Stimulated activated CD4-positive, alpha-beta T cell treated with anti-CD3 and anti-CD28 coated beads, TNF-alpha, amount 100 ng/mL, for 1 hour (primary cell): ENCODE measurements around the gene DGCR6L.
"Not testable (repeated sequence)": the region's sequence is repeated elsewhere in the genome, so short reads cannot be mapped to it uniquely, and the experiment has no call there.

Experiments
- DNase-seq, 3 donors: peaks; one replicate each; pipeline ENCODE4 v3.0.0-alpha.2; 2020; ENCODE audit warnings: low read depth in 3 of 3, low spot score in 1 of 3

The DGCR6L gene

DNA sequence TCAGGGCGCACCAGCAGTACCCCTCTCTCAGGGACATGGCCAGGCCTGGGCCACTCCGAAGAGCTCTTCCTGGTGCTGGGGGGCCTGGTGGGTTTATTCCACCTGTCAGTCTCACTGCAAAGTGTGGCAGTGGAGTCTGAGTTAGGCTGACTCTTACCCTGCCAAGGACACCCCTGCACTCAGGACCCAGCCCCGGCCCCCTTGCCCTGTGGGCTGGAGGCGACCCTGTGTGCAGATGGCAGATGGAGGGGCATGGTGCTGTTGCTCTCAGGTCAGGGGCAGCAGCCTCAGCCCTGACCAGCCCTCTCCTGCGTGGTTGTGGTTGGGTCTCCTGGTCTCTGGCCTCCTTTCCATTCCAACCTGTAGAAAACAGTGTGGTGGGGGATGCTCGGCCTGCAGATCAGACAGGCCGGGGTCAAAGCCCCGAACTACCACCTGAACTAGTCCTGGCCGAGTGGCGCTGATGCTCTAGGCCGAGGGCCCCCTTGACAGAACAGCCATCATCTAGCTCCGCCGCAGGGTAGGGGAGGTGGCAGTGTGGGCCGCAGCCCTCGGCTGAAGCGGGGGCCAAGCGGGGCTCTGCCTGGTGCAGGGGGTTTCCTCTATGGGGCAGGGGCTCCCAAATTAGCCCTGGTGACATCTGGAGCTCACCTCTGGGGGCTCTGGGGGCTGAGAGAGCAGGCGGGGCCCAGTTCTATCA is 41.8 kb downstream of the DGCR6L start:
- DNase-seq = not testable (repeated sequence)

DNA sequence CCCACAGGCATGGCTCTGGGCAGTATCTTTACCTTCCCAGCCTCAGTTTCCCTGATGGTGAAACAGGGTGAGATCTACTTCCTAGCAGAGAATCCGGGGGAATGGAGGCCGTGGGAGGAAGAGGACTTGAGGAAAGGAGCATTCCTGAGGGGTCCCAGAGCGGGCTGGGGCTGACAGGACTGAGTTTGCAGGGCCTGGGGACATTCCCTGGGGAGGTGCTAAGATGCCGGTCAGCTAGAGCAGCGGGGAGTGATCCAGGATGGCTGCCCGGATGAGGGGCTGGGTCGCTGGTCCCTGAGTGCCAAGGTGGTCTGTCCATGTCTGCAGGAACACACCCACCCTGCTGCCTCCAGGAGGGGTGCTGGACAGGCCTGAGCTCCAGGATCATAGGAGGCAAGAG is 43.4 kb downstream of the DGCR6L start:
- no peak for DNase-seq

DNA sequence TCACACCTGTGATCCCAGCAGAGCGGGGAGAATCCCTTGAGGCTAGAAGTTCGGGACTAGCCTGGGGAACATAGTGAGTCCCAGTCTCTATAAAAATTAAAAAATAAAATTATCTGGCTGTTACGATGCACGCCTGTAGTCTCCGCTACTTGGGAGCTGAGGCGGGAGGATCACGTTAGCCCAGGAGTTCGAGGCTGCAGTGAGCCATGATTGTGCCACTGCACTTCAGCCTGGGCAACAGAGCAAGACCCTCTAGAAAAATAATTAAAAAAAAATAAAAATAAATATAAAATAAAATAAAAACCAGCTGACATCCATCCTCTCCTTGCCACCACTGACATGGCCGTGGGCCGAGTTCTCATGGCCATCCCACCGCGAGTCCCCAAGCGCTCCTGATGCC is 44.0 kb downstream of the DGCR6L start:
- DNase-seq = no peak

DNA sequence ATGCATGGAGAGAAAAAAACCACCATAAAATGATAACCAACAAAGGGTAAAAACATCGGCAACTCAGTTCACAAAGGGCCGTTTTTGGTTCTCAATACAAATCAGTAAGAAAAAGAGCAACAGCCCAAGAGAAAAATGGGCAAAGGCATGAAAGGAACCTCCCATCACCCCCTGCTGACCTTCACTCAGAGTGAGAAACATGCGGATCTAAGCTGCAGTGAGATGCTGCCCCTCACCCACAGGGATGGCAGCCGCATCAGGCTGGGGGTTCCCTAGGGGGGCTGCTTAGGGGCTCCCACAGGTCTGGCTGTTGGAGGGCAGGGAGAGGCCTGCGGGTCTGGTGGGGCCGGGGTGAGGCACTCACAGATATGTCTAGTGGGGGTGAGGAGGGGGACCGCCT is 44.5 kb downstream of the DGCR6L start:
- DNase-seq = not testable (repeated sequence)

DNA sequence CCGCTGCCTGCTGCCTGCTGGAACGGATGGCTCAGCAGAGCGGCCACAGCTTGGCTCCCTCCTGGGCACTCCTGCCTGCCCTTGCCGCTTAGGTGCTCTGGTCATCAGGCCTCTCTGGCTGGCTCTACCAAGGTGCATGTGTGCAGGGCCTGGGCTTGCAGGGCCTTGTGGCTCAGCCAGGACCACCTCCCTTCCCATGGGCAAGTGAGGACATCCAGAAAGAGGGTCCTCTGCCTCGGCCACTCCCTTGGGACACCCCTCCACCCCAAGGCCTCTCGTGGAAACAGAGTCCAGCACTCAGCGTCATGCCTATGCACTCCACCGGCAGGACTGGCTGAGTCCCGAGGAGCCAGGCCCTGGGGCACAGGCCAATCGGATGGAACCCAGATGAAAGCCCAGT is 45.5 kb downstream of the DGCR6L start:
- DNase-seq = not testable (repeated sequence)

DNA sequence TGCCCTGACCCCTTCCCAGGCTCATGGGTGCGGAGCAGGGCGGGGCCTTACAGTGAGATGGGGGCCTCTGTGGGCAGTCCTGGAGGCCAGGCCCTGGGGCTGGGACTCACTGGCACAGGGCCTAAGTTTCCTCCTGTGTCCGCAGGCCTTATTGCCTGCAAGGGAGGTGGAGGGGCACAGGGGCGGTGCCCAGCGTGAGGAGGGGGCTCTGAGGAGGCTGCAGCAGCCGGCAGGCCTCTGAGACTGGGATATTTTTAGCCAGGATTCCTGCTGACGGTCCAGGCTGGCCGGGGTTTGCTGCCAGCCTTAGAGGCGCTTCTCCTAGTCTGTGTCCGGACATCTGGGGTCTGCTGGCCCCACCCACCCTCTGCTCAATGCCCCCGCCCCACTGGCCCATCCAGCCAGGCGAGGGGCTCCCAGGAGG is 46.1 kb downstream of the DGCR6L start:
- no peak for DNase-seq

DNA sequence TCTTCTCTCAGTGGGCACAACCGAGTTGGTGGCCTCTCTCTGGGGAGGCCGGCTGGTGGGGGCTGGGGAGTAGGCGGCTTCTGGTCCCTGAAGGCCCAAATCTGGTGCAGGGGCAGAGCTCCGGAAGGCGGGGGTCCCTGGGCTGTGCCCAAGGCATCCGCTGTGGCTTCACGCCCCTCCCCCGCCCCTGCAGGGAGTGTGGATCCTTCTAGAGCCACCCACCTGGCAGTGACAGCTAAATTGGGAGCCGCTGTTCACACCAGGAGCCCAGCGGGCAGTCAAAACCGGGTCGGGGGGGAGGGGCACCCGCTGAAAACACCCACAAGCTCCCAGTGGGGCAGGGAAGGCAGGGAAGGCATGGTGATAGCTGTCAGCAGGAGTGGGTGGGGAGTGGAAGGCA is 47.2 kb downstream of the DGCR6L start:
- no peak for DNase-seq

DNA sequence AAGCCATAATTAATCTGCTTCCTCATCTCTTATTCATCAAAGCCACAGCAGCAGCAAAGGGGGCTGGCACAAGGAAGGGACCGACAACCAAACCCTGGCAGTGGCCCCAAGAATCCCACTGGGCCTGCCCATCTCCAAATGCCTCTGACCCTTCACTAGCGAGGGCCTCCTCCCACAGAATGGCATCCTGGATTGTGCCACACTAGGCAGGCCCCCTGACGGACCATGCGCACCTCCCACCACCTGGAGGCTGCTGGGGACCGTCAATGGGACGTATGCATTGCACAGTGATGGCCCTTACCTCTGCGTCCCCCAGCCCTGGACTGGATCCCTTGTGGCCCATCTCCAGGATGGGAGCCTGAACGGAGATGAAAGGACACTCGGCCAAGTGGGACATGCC is 47.7 kb downstream of the DGCR6L start:
- DNase-seq = no peak

DNA sequence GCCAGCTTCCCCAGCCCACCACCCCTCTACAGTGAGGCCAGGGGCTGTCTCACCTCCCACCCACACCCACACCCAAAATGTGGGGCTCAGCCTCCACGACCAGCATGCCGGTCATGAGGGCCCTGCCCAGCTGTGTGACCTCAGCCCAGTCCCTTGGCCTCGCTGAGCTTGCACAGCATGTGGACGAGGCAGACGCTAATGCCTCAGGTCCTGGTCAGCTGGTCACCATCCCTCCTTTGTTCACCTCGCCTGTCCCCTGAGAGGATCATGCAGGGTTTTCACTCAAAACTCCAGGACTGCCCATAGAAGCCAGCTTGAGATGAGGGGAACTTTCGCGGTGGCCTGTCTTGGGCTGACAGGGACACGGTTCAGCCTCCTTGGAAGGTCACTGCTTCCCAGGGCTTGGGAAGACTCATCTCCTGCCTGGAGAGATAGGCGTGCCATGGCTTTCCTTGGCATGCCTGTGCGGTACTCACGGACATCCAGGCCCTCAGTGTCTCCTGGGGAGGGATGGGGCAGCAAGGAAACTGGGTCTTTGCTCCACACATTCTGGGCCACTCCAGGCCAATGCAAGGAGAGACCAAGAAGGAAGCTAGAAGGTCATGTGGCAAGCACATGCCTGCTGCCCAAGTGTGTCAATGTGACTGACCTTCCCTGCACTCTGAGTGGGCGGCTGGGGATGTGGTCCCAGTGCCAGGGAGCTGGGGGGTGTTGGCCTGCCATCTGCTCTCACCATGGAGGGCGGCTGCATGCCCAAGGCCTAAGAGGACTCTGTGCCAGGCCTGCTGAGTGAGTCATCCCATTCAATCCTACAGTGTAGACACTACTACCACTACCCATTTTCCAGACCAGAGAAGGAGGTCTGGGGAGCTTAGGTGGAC is 48.5 kb downstream of the DGCR6L start:
- DNase-seq = no peak

DNA sequence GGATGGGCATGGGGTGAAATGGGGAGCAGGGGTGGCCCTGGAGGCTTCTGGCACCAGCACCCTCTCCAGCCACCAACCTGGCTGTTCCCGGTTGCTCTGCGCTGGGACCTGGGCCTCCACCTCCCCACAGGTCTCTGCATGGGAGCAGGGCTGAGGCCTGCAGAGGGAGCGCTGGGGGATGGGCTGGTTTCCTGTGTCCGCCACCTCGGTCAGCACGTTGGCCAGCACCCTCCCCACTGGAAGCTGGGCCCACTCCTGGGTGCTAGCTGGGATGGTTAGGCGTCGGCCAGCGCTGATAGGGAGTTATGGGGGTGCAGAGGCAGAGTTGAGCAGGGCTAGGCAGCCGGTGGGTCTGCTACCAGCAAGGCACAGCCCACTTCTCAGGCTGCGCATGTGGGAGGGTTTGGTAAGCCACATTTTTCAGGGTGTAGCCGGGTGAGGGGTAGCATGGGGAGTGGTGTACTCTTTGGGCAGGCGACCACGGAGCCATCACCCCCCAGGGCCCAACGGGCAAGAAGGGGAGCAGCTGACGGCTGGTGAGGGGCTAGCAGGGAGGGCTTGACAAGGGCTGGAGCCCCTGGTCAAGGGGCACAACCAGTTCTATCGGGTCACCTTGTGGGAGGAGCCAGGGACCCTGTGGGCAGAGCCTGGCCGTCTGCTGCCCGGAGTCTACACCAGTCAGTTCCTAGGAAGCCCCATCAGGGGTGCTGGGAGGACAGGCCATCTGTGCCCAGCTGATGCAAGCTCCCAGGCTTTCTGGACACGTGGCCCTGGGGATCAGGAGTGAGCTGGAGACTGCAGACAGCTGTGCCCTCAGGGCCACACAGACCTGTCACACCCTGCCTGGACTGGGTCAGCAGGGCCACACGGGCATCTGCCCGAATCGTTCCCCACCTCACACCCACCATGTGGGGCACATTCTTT is 49.4 kb downstream of the DGCR6L start:
- not testable (repeated sequence) for DNase-seq

DNA sequence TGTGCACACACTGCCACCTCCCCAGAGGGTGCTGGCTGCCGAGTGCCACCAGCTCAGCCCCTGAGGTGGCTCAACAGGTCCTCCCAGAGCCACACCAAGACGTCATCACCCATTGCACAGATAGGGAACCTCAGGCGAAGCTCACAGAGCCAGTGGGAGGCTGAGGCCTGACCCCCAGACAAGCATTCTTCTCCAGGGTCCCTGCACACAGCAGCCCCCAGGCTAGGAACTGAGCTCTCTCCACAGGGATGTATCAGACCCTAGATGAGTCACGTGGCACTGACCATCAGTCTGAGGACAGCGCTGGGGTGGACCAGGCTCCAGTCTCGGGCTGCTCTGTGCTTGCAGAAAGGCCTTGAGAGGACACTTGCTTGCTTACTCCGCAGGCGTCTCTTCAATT is 50.2 kb downstream of the DGCR6L start:
- not testable (repeated sequence) for DNase-seq

DNA sequence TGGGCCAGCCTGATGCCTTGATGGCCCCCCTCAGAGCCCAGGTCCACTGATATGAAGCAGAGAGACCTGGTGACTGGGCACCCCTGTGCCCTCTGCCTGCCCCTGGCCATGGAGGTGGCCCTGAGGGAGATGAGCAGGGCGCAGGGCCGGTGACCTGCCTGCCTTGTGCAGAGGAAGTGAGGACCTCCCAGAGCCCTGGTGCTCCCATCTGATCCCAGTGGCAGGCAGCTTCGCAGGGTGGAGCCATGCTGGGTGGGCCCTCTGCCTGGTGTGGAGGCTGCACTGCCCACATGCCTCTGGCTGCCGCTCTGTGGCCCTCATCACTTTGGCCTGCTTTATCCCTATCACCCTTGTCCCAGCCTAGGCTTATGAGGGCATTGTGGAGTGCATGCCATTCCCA is 50.7 kb downstream of the DGCR6L start:
- not testable (repeated sequence) for DNase-seq

DNA sequence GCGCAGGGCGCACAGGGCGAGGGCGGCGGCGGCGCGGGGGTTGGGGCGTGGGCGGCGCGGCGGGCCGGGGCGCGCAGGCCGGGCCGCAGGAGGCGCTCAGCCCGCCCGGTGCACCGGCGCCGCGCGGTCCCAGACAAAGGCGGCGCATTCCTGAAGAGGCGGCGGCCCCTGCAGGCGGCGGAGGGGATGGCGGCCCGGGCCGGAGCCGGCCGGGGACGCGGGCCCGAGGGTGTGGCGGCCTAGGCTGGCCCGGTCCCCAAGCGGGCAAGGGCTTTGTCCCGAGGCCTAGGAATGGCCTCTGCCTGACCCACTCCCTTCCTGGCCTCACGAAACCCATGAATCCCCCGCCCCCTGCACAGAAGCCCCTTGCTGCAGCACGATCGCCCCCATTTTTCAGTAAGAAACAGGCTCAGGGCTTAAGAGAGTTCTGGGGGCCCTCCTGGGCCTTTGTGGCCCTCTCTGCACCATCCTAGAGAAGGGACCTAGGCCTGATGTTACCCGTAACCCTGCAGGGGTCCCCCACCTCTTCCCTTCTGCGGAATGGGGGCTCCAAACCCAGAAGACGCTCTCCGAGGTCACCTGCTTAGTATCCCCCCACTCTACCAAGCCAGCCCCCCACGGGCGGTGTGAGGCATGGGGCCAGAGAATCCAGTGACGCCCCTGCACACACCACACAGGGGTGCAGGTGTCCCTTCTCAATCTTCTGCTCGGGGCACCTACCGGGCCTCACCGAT is 51.4 kb downstream of the DGCR6L start, which contains the start of gene RTN4R:
Gene RTN4R, minus strand, starts transcription at position 40 of the 734 bp plus-strand sequence. CDS start 226 bp downstream, outside the sequence.
- DNase-seq = peak in 2 of 3 donors; percentile 17 to 39

DNA sequence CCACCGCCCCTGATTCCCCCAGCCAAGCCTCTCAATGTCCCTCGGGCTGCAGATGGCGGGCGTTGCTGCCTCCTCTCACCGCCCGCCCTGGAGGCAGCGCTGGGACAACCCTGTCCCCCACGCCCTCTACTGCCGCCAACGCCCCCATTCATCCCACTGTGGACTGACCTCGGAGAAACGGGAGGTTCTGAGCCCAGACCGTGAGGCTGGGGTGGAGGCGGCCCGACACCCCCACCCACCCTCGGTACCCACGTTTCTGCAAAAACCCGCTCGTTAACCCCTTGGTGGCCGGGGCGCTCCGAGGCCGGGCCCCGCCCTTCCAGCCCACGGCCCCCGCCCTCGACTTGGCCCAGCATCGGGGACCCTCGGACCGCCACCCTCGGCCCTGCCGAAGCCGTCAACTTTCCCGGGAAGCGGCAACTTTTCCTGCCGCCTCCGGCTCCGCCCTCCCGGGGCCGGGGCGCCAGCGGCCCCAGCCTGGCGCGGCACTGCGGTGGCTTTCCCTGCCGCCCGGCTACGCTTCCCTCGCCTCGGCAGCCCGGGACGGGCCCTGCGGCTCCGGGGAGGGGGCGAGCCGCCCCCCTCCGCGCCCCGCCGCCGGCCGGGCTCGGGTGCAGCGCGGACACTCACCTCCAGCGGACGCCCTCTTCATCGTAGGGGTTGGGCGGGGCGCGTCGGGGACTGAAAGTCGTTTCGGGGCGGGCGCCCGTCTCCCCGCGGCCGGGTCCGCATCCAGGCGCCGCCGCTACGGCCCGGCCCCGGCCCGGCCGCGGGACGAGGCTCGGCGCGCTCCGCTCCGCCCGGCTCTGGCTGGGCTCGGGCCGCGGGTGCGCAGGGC is 52.2 kb downstream of the DGCR6L start:
- no peak for DNase-seq

DNA sequence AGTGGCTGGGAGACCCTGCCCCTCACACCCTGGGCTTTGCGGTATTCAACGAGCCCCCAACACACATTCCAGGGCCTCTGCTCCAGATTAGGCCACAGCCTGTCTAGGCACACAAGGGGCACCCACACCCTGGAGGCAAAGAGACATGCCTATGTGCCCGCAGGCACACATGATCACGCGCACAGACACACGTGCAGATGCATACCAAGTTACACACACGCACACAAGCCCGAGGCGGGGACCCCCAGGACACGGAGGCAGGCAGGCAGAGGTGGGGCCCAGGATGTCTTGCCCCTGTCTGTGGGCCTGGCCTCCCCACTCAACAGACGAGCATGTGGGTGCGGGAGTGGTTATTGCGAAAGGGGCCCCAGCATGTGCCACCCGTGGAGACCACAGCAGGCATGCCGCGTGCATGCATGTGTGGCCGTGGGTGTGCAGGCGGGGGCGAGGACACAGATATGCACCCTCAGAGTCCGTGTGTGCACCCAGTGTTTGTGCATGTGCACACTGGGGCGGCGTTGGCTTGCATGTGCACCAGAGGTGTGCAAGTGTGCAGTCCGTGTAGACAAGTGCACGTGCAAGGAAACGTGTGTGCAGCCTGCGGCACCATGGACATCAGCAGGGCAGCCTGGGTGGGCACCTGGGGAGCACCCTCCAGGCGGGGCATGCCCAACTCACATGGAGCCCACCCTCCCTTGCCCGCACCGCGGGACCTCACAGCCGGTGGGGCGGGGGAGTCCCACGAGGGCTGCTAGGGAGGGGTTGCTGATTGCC is 53.0 kb downstream of the DGCR6L start:
- DNase-seq = not testable (repeated sequence)

DNA sequence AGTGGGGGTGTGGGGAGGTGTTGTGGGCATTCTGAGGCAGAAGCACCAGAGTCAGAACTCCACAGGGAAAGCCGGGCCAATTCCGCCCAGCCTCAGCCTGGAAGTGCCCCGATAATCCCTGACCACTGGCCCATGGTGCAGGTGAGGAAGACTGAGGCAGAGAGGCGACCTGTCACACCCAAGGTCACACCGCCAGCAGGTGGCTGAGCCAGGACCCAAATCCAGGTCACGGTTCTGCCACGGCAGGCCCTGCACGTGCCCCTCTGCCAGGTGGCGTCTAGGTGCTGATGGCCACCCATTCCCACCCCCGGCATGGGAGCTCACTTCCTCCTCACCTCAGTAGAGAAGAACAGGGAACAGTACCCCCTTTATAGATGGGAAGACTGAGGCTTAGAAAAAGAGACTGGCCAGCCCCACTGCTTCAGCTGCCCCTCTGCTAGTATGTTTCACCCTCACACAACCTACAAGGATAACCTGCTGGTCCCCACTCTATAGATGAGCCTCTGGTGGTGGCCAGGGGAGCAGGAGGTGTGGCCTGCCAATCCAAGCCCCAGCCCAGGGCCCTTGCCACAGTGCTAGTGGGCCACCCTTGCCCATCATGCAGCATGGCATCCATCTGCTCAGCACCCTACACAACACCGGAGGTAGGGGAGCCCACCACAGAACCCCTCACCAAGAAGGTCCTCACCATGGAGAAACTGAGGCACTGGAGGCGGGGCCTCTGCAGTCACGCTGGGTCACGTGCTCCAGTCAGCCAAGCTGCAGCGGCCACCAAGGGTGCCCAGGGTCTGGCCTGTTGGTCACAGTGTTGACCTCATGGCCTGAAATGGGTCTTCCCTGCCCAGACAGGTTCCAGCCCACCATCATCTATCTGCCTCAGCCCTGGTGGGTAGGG is 53.8 kb downstream of the DGCR6L start:
- not testable (repeated sequence) for DNase-seq

DNA sequence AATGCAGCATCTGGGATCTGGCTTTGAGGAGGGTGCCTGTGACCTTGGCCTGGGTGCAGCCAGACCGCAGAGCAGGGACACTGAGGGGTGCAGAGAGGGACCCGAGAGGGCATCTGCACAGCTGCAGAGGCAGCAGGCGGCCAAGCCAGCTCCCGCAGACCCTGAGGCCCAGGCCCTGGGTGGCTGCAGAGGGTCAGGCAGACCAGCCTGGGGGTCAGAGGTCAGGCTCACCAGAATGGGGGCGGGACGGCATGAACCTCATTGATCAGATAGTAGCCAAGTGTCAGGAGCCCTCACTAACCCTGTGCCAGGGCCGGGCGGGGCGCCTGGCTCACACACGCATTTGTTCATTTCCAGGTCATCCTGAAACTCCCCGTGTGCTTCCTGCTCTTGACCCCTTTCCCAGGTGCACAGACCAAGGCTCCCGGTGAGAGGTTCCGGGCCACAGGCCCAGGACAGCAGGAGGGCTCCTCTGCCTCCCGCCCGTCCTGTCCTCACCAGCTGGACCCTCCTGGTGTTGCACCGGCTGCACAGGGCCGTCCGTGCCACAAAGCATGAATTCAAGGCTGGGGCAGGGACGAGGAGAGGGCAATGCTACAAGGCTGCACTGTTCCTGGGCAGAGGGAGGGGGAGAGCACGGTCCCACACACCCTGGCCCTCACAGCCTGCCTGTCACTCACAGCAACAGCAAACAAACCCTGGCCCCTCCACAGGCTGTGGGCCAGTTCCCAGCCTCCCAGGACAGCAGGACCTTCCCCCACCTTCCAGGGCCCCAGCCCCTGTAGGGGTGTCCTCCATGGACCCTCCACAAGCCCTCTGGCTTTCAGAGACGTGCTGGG is 55.0 kb downstream of the DGCR6L start:
- DNase-seq = no peak
